Coronary artery (tissue), 2 donors: ENCODE results near the gene NCOR2.

ENCODE experiments used
- DNase-seq: peaks from one replicate; pipeline ENCODE4 v3.0.0-alpha.2; 2017; ENCODE audit warnings: low spot score
- H3K27ac ChIP-seq, 2 donors: fragments of 200-600 bp; sonication (generic); one replicate each; pipeline ENCODE4 v1.5.1; 2016 to 2019
- H3K4me3 ChIP-seq: fragments of 200-600 bp; sonication (generic); 2 replicates; pipeline ENCODE4 v1.5.1; 2016; ENCODE audit warnings: mild to moderate bottlenecking, moderate library complexity
- TF ChIP-seq, protein P1 (sequence below): fragments of 200-600 bp; sonication (generic); IDR thresholded peaks from one replicate; pipeline ENCODE4 v1.5.1; 2019; ENCODE audit warnings: antibody characterized with exemption

NCOR2 gene

DNA sequence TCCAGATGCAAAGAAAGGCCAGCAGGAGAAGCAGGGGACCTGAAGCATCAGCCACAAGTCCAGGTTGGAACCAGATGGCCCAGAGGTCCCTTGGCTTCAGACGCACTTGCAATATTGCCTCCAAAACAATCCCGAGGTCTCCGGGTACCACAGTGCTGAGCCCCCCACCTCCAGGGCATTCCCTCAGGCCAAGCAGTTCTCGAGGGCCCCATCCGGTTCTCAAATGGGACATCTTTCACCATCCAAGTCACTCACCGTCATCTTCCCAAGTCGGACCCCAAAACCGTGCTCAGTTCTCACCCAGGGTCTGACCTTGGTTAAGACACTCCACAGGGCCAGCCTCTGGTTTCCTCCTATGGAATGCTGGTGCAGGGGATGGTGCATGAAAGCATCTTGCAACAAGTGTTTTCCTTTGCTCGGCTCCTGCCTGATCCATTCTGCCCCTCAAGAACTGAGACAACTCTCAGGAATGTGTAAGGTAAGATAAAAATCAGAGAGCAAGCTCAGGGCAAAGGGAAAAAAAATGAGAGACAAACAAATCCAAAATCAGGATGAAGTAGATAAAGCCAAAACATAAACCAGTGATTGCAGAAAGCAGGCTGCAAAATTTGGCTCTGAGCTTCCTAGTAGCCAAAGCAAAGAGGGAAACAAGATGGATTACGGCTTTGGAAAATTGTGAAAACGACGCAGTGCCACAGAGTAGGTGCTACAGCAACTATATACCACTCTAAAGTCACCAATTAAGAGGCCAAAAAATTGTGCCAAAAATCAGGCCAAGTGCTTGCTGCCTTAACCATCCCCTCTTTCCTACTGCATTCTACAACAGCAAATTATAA lies 8.0 kb downstream of the NCOR2 start:
- no peak for DNase-seq
- Histone ChIP-seq H3K27ac (no peak overlapping the region), H3K4me3 (no peak overlapping the region)
- TF ChIP-seq, protein P1, sequence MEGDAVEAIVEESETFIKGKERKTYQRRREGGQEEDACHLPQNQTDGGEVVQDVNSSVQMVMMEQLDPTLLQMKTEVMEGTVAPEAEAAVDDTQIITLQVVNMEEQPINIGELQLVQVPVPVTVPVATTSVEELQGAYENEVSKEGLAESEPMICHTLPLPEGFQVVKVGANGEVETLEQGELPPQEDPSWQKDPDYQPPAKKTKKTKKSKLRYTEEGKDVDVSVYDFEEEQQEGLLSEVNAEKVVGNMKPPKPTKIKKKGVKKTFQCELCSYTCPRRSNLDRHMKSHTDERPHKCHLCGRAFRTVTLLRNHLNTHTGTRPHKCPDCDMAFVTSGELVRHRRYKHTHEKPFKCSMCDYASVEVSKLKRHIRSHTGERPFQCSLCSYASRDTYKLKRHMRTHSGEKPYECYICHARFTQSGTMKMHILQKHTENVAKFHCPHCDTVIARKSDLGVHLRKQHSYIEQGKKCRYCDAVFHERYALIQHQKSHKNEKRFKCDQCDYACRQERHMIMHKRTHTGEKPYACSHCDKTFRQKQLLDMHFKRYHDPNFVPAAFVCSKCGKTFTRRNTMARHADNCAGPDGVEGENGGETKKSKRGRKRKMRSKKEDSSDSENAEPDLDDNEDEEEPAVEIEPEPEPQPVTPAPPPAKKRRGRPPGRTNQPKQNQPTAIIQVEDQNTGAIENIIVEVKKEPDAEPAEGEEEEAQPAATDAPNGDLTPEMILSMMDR = no peak

DNA sequence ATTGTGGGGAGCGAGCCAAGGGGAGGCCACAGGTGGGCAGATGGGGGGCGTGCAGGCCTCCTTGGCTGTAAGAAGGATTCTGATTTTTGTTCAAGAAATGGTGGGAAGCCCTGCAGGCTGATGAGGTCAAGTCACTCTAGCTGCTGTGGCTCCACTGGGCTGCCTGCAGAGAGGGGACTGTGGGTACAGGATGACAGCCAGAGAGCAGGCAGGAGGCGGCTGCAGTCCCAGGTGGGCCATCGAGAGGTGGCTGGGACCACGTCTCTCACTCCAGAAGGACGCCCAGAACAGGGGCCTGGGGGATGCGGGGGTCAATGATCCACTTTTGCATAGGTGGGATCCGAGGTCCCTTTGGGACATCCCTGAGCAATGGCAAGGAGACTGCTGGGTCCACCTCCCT lies 9.1 kb downstream of the NCOR2 start:
- Histone ChIP-seq H3K4me3 (no peak overlapping the region), H3K27ac (no peak overlapping the region)
- DNase-seq = no peak
- TF ChIP-seq, protein P1 = no peak

DNA sequence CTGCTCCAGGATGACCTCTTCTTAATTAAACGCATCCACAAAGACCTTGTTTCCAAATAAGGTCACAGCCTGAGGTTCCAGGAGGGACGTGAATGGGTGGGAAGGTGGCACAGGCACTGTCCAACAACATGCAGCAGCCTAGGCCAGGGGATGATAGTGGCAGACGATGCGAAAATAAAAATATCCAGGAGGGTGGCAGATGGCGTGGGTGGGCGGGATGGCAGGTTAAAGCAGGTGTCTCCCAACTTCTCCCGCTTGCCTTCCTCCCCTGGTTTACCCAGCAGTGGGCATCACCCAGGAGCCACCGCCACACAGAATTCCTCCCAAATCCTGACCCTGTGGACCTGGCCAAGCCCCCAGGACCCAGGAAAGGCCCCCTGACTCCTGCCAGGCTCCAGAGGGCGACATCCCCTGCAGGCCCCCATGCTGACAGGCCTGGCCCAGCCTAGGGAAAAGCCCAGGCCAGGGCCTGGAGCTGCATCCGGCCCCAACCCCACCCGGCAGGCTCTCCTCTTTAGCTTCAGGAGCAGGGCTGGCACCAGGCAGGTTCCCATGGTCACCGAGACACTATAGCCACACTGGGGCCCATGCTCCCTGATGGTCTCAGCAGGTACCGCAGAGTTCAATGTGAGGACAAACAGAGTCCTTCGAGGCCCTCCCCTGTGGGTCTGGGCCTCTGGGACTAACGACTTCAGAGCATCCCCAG lies 9.7 kb downstream of the NCOR2 start:
- Histone ChIP-seq H3K4me3 (no peak overlapping the region), H3K27ac (no peak overlapping the region)
- TF ChIP-seq, protein P1 = no peak
- DNase-seq = no peak

DNA sequence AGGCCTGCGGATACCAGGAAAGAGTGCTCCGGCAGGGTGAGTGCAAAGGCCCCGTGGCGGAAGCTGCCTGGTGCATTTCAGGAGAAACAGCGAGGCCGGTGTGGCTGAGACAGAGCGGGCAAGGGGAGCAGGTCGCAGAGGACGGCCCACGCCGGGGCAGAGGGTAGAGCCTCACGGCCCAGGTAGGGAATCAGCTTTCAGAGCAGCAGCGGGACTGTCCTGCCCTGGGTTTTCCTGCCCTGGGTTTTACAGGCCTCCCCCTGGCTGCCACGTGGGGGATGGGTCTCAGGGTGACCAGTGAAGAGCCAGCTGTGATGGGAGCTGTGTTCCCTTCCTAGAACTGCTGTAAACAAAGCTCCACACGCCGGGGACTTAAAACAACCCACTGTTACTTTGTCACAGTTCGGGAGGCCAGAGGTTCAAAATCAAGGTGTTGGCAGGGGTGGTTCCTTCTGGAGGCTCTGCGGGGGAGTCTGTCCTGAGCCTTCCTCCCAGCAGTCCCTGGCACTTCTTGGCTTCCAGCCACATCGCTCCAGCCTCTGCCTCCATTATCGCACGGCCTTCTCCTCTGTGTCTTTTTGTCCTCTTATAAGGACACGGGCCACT lies 10.4 kb downstream of the NCOR2 start:
- H3K4me3 ChIP-seq = no peak overlapping the region
- TF ChIP-seq, protein P1 = no peak
- no peak for DNase-seq
- H3K27ac ChIP-seq = no peak overlapping the region

DNA sequence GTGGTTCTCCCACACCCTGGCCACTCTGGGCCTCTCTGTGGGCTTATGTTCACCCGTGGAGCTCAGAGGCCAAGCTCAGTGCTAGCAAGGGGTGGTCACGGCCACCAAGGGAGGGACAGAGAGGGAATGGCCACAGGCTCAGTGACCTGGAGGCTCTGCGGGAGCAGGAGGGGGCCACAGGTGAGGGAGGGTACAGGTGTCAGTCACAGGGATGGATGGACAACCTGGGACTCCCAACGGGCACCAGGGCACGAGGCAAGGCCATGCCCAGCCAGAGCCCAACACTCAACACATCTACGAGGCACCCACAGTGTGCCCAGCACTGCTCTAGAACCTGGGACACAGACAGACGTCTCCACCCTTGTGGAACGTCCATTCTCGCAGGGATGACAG lies 11.3 kb downstream of the NCOR2 start:
- DNase-seq = no peak
- no peak overlapping the region for H3K27ac ChIP-seq
- H3K4me3 ChIP-seq = no peak overlapping the region
- TF ChIP-seq, protein P1 = no peak

DNA sequence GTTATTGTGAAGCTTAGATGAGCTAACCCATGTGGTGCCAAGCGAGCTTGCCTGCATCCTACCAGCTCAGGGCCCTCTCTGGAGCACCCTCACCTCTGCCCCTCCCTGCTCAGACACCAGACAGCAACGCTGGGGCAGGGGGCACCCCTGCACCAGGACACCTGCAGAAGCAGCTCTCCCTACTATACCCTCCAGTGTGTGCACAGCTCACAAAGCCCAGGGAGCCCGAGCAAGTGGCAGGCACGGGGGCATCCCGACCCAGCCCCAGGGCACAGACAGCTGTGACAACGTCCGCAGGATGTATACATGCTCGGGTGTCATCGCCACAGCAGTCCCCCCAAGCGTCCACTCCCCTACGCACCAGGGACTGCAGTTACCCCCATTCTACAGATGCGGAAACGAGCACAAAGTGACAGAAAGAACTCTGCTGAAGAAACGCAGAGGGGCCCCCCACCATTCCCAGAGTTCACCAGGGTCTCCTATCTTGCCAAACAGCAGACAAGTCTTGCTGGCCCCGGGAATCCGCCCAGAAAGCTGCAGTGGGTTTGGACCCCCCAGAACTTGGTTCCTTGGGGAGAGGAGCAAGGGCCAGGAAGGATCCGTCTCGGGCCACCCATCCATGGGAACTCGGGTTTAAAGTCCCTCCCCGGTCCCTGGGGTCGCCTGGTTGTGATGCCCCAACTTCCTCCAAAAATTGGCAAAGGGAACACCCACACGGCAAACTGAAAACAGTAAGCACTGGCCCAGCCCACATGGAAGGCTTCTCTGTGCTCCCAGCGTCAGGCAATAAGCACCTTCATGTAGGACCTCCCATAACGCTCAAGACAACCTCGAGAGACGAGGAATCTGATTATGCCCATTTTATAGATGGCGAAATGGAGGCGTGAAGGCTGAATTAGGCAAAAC lies 12.0 kb downstream of the NCOR2 start:
- no peak for DNase-seq
- H3K4me3 ChIP-seq = no peak overlapping the region
- H3K27ac ChIP-seq = no peak overlapping the region
- TF ChIP-seq, protein P1 = no peak
